Pulmonary artery endothelial cell (primary cell): ENCODE measurements around the gene ARSB. TPM values are rescaled to one million over a fixed set of nuclear protein-coding genes. Genes with fewer than 3 reads are reported as not detected.

Experiments used
- DNase-seq: peaks from one replicate; pipeline ENCODE4 v3.0.0-alpha.2; 2011; ENCODE audit warnings: low read depth, low spot score
- total RNA-seq: library from RNA; depleted of rRNA; stranded (reverse); fragments of >200 nt; gene quantifications from 2 replicates; pipeline ENCODE4 v1.2.3, GENCODE V29; 2014

ARSB gene
- total RNA-seq, 1 donor from 2014 or later: 10.4 TPM

DNA sequence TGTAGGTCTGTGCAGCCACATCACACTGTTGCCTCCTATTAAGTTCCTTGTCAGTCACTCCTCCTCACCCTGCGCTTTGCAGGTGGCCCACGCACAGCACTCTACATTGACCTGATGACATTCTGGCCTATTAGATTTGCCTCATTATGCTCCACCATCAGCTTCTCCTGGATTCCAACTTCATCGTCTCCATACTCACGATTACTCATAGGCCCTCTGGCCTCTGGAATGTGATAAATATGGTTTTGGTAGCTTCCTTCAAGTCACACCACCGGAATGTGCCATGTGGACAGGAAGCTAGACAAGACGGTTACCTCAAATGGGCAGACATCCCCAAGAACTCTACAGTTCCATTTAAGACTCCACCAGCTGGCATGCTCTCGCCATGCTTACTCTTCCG lies 178.6 kb downstream of the ARSB start:
- no peak for DNase-seq

DNA sequence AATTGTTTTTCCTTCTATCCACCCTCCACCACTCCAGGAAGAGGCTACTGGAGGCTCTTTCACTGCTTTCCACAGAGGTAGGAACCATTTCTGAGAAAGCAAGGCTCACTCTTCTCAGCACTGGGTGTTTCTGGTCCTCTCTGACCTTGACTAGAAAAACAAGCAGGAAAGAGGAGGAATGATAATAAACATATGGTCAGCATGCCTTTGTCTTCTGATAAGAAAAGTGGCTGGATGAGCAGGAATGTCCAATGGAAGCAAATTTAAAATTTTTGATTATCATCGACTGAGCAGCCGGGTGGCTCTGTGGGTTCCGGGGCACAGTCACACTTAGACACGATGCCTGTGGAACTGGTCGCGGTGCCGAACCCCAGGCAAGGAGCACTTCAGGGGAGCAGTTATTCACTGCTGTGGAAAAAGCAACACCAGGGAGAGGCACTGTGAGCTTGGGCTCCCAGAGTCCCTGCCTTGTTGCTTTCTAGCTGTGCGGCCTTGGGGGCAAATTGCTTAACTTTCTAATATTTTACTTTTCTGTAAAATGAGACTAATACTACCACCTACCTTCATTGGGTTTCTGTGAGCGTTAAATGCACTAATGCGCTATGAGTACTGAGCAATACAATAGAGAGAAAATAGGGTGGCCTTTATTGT lies 179.5 kb downstream of the ARSB start:
- no peak for DNase-seq

DNA sequence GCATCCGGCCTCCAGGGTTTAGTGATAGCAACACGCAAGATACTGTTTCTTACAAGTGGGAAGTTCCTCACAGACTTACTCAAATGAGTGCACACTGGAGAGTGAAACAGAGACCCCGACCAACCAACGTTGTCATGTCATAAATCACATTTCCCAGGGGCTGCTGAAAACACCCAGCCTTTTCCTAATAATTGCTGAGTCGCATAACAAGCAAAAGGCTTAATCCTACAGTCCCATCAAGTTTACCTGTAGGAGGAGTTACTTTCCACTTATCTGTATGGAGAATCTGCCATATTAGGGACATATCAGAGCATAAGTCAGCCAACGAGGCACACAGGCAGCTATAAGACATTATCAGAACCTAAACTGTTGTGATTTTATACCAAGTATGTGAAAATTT lies 180.1 kb downstream of the ARSB start:
- DNase-seq: no peak

DNA sequence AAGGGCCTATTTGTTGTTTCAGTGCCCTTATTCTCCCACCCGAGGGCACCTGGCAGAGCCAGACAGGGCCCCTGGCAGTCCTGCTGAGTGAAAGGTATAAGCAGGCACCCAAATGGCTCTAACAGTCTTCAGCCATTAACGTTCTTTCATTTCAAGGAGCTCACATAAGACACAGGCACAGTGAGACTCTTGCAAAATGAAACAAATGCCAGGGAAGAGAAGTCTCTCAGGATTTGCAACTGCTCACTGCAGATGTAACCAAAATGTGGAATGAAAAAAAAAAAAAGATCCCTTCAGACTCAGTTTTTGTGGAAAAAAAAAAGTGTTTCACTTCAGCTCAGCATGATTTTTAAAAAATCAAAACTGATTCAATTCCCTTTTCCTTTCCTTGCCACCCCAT lies 181.2 kb downstream of the ARSB start:
- no peak for DNase-seq

GRCh38 chr5:78803353-78803752 lies 181.8 kb downstream of the ARSB start:
- DNase-seq: no peak

DNA sequence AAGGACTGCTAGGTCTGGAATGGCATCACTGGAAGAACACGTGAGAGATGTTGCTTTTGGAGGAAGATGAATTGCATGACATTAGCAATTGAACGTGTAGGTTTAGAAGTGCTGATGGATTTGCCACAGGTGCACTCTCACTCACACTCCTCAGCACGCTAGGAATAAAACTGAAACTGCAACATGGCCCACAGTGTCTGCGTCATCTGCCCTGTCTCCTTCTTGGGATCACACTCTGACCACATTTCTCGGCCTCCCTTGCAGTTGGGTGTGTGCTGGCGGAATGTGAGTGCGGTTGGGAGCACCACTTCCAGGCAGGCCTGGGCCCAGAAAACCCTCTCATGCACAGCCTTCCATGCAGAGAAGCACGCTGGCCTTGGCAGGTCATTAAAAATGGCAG lies 183.7 kb downstream of the ARSB start:
- DNase-seq: no peak

DNA sequence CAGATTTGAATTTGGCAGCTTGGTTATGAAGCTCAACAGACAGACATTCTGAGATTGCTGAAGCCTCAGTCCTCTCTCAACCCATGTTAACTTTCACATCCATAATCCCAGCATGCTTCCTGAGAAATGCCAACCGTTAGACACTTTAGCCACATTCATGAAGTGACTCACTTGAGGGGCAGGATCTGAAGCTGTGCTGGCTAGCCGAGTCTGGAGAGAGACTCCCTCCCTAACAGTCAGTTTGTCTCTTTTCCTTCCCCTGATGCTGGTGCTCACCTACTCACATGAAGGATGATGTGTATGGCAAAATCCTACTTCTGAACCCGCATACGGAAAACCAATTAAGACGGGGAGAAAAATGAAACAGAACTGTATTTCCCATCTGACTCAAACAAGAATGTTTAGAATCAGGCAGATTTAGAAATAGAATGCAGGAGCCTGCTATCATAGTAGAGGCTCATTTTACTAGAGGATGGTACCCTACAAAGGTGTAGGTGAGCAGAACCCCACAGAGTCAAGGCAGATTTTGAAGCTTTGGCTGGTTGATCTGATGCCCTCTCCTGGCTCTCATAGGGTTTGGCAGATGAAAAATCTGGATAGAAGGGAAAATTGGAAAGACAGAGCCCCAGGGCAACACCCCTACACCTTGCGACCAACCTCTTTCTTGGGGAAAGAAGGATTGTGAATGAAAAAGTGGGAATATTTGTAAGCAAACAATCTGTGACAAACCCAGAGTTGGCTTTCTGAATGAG lies 185.7 kb downstream of the ARSB start:
- DNase-seq: no peak

DNA sequence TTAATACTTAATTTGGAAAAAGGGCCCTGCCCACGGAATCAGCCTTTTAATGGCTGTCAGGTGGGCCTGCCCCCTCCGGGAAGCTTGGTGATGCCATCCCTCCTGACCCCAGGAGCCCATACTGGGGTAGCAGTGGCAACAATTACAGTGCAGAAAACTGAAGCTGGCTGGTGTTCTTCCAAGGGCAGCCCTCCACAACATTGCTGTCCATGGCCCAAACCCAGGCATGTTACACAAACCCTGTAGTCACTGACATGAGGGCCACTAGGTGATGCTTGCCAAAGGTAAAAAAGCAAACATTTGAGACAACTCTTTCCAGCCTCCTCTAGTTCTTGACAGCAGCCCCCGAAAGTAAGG lies 186.5 kb downstream of the ARSB start:
- no peak for DNase-seq

GRCh38 chr5:78797936-78798672 lies 187.0 kb downstream of the ARSB start:
- DNase-seq: no peak

GRCh38 chr5:78795757-78796156 lies 189.4 kb downstream of the ARSB start:
- no peak for DNase-seq

DNA sequence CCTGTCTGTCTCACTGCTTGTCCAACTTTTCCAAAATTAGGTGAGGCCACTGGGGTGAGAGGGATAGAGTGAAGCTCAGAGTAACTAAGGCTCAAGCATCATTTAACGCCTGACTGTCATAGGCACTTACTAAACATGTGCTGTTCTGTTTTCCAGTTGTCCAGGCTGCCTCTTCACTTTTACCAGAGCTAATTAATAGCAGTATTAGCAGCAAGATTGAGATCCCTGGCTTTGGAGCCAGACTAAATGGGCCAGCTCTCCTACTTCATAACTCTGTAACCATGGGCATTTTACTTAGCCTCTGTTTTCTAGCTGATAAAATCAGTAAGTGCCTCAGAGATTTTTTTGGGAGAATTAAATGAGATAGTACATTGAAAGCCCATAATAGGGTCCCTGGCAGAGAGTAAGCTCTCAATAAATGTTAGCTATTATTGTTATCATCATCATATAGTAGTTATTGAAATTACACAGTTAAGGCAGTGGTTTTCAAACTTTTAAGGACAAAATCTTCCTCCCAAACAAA lies 190.4 kb downstream of the ARSB start:
- DNase-seq: no peak

DNA sequence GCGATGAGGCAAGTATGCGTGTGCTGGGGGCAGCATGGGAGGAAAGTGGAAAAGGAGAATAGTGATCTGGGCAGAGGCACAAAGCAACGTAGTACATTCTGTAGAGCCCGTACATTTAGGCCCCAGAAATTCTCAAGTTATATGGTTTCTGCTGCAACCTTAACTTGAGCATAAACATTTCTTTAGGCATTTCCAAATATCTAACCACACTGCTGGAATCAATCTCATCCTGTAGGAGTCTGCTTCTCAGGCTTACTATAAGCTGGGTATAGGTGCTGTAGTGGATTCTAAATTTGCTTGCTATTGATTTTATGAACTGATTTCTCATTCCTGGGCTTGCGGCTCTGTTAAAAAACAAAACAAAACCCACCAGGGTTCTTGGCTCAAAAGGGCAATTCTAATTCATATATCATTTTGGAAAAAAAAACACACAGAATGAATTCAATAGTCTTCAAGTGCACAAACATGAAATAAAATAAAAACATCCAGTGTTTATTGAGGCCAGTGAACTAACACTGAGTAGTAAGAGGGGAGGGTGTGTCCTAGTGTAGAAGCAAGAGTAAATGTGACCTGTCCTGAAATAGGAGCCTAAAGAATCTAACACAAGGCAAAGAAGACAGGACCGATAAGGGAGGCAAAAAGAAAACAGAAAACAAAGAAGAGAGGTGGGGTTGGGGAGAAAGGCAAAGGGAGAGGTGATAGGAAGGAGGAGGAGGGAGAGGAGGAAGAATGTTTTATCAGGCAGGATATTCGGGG lies 191.0 kb downstream of the ARSB start:
- DNase-seq: no peak

- DNase-seq: no peak
Observed at GRCh38 chr5:78792345-78793055, 192.6 kb downstream of the ARSB start.

DNA sequence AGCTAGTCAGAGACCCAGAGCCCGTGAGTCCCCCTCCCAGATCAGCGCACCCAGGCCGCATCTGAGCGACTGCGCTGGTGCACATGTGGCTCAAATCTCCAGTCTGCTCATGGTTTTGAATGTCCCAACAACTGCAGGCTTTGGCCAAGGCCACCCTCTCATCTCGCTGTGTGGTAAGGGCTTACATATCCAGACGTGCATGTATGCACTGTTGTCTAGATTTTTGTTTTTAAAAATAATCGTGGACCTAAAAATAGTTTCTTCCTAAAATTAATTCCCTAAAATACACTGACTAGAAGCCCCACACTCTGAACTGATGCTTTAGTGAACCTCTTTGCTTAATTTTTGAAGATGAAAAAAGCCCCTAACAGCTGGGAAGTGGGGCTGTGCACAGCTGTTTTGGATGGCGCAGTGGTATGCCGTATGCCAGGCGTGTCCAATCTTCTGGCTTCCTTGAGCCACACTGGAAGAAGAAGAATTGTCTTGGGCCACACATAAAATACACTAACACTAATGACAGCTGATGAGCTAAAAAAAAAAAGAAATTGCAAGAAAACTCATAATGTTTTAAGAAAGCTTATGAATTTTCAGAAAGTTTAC lies 193.5 kb downstream of the ARSB start:
- DNase-seq: no peak

- DNase-seq: no peak
Observed at GRCh38 chr5:78787783-78788182, 197.3 kb downstream of the ARSB start.

GRCh38 chr5:78785454-78785853 lies 199.7 kb downstream of the ARSB start:
- DNase-seq: no peak

GRCh38 chr5:78783434-78784130 lies 201.5 kb downstream of the ARSB start:
- DNase-seq: no peak

DNA sequence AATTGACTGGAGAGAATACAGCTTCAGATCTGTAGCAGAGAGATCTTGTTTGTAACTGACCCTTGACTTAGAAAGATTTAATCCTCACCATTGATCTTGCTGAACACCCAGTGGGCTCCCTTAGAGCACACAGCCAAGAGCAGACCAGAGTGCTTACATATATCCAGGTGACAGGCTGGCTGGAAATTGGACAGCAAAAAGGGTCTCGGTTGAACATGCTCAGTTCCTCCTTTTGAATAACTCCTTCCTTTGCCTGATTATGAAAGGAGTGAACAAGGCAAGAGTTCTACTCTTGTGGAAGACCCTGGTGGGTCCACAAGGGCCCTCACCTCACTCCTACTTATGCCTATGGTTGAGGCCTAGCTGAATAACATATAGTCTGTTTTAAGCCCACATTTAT lies 202.4 kb downstream of the ARSB start:
- DNase-seq: no peak

DNA sequence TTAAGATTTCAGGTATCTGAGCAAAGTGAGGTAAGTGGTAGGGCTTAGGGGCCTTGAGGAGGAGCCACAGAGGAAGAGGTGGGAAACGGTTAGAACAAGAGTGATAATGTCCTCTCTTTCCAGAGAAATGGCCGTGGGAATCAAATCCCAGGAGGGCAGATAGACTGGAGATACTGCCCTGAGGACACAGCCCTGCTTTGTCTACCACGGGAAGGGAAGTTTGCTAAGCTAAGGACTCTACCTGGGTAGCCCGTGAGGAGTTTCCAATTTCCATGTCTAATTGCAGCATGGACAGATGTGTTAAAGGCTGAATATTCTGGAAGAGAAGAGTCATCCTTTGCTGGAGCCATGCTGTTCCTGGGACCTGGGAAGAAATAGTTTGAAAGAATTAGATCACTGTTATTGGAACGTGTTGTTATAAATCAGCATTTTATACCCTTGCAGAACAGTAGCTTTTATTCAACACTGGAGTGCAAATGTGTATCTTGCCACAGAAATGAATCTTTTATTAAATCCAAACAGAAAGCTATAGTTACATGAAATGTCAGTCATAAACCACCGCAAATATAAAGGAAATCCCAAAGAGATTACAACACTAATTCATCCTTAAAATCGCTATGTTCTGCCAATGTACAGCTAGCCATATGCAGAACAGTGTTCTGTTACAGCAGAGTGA lies 203.4 kb downstream of the ARSB start:
- no peak for DNase-seq
